GM19023 (cell line): ENCODE data around the gene EIF4G2.

Experiments used
- ATAC-seq: cut with Tn5 transposase; IDR thresholded peaks from one replicate; pipeline ENCODE4 v1.9.1; 2021; ENCODE audit warnings: mild to moderate bottlenecking, moderate library complexity; ENCODE audit not compliant: unreplicated experiment

The EIF4G2 gene

GRCh38 chr11:10809373-10810160 is 841 bp upstream of the EIF4G2 start:
- ATAC-seq = peak; percentile 19

GRCh38 chr11:10808235-10808552 is 532 bp downstream of the EIF4G2 start:
- ATAC-seq = no peak

GRCh38 chr11:10807493-10808234 is 1.1 kb downstream of the EIF4G2 start:
- ATAC-seq = no peak

- no peak for ATAC-seq
Observed at GRCh38 chr11:10806206-10806605, 2.5 kb downstream of the EIF4G2 start.

- no peak for ATAC-seq
Observed at GRCh38 chr11:10805741-10806140, 3.0 kb downstream of the EIF4G2 start.

GRCh38 chr11:10803676-10804075 is 5.0 kb downstream of the EIF4G2 start:
- no peak for ATAC-seq

GRCh38 chr11:10800292-10800691 is 8.4 kb downstream of the EIF4G2 start:
- ATAC-seq = no peak

- ATAC-seq = no peak
Observed at GRCh38 chr11:10798330-10798928, 10.3 kb downstream of the EIF4G2 start.

GRCh38 chr11:10797531-10797930 is 11.2 kb downstream of the EIF4G2 start:
- ATAC-seq = no peak

- ATAC-seq = no peak
Observed at GRCh38 chr11:10797001-10797400, 11.7 kb downstream of the EIF4G2 start.

GRCh38 chr11:10796191-10796590 is 12.5 kb downstream of the EIF4G2 start:
- ATAC-seq = no peak

- no peak for ATAC-seq
Observed at GRCh38 chr11:10793470-10794255, 15.1 kb downstream of the EIF4G2 start.

- peak; percentile 92 for ATAC-seq
Observed at GRCh38 chr11:10792385-10793068, 16.2 kb downstream of the EIF4G2 start.

GRCh38 chr11:10786451-10786850 is 22.3 kb downstream of the EIF4G2 start:
- ATAC-seq = no peak

- no peak for ATAC-seq
Observed at GRCh38 chr11:10785146-10785474, 23.6 kb downstream of the EIF4G2 start.

- no peak for ATAC-seq
Observed at GRCh38 chr11:10784232-10785145, 24.2 kb downstream of the EIF4G2 start.

GRCh38 chr11:10780040-10780439 is 28.7 kb downstream of the EIF4G2 start:
- ATAC-seq = no peak

GRCh38 chr11:10779086-10779485 is 29.6 kb downstream of the EIF4G2 start:
- no peak for ATAC-seq

GRCh38 chr11:10778217-10778970 is 30.3 kb downstream of the EIF4G2 start:
- no peak for ATAC-seq
